Measurements from ENCODE around the gene ZNF763. TPM values are rescaled to one million over a fixed set of nuclear protein-coding genes. Genes with fewer than 3 reads are reported as not detected.

Gene ZNF763
- polyA plus RNA-seq, 1 of the 3 experiments (the other 2 are of a cell fraction), result 0.72 TPM

DNA sequence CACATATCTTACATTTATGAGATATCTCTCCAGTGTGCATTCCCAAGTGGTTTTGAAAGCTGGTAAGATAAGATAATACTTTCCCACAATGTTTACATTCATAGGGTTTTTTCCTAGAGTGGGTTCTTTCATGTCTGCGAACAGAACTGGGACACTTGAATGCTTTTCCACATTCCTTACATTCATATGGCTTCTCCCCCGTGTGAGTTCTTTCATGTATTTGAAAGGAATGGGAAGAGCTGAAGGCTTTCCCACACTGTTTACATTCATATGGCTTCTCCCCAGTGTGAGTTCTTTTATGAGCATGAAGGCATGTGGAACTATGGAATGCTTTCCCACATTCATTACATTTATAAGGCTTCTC, 50.9 kb downstream of the ZNF763 start:
- ChIA-PET POLR2A (no interaction called here), CTCF (no interaction called here)
- no peak overlapping the region for H2AFZ ChIP-seq (ENCODE audit: low read depth)
- no peaks in the 10 kb centered on the region for H3K27me3 ChIP-seq (ENCODE audit: insufficient read depth)
- 50% methylated on average over 2 of the region's 2 CpGs for WGBS (ENCODE audit: low lambda C conversion rate)
- H3F3A ChIP-seq (replicated peaks; ENCODE audit: insufficient read depth), result no peaks in the 10 kb centered on the region
- H3K4me3 ChIP-seq (ENCODE audit: low read depth in 2 of 2, low read length in 1 of 2), result no peak overlapping the region
- no peaks in the 10 kb centered on the region for H4K20me1 ChIP-seq (ENCODE audit: insufficient read depth)
- no peak overlapping the region for H3K4me2 ChIP-seq
- H3K9me2 ChIP-seq, result no peaks in the 10 kb centered on the region
- peaks cover 27 to 72% of the 10 kb centered on the region in 2 experiments for H3K36me3 ChIP-seq (replicated peaks in 1 of 2; ENCODE audit: control insufficient read depth in 1 of 2, insufficient read depth in 2 of 2, low read length in 1 of 2)
- H3K9me3 ChIP-seq, result peaks cover 58% of the 10 kb centered on the region
- no peak overlapping the region for H3K27ac ChIP-seq (ENCODE audit: low read depth in 2 of 2, low read length in 1 of 2)
- TF ChIP-seq NRF1 (IDR thresholded peaks at IDR 0.05; ENCODE audit: low read depth, low read length), result no peak
- DNase-seq, result no peak
- H3K9ac ChIP-seq, result no peak overlapping the region
- H3K4me1 ChIP-seq (ENCODE audit: control insufficient read depth in 1 of 2, insufficient read depth in 2 of 2, low read depth in 1 of 2, low read length in 1 of 2), result no peaks in the 10 kb centered on the region
- no peaks in the 10 kb centered on the region for H3K79me2 ChIP-seq (ENCODE audit: insufficient read depth)

Small RNA genes lying within 50 kb of the gene (small RNA-seq; reads per million reads assigned to genes)
- gene RNA5SP464 (0 reads per million in 7 experiments), gene RNA5SP465 (0 reads per million in 7 experiments)

Other genes with a start within 250 kb of the ZNF763 start
- gene ZNF823, start 226.1 kb upstream of the ZNF763 start, polyA plus RNA-seq (2012; rRNA removed), result 1.5 and 2.2 TPM in 2 replicates
- 3.2 and 5.5 TPM in 2 replicates for gene ZNF441, start 198.0 kb upstream of the ZNF763 start, polyA plus RNA-seq (2012; rRNA removed)
- gene ZNF491, start 166.5 kb upstream of the ZNF763 start, polyA plus RNA-seq (2012; rRNA removed), result 0.77 and 1.6 TPM in 2 replicates
- 2.0 and 2.5 TPM in 2 replicates for gene ZNF440, start 150.8 kb upstream of the ZNF763 start, polyA plus RNA-seq (2012; rRNA removed)
- 1.7 and 2.1 TPM in 2 replicates for gene ZNF439, start 116.3 kb upstream of the ZNF763 start, polyA plus RNA-seq (2012; rRNA removed)
- gene ZNF69, start 77.3 kb upstream of the ZNF763 start, polyA plus RNA-seq (2012; rRNA removed), result 0.58 and 0.65 TPM in 2 replicates
- gene ZNF700, start 39.9 kb upstream of the ZNF763 start, polyA plus RNA-seq (2012; rRNA removed), result 3.5 and 4.4 TPM in 2 replicates
- gene ZNF433, start 70.6 kb downstream of the ZNF763 start, polyA plus RNA-seq (2012; rRNA removed), result 1.9 and 2.1 TPM in 2 replicates
- gene ZNF878, start 87.9 kb downstream of the ZNF763 start, polyA plus RNA-seq (2012; rRNA removed), result 0.05 TPM in 1 of 2 replicates, not detected in the other
- 0.28 and 0.31 TPM in 2 replicates for gene ZNF844, start 99.7 kb downstream of the ZNF763 start, polyA plus RNA-seq (2012; rRNA removed)
- 1.8 and 1.9 TPM in 2 replicates for gene ZNF20, start 175.3 kb downstream of the ZNF763 start, polyA plus RNA-seq (2012; rRNA removed)
- gene ZNF625, start 191.7 kb downstream of the ZNF763 start, polyA plus RNA-seq (2012; rRNA removed), result 1.9 and 2.3 TPM in 2 replicates
- 1.7 and 2.2 TPM in 2 replicates for gene ZNF136, start 198.1 kb downstream of the ZNF763 start, polyA plus RNA-seq (2012; rRNA removed)